Natural killer cell (primary cell): ENCODE measurements around the gene SDCBP2. TPM values are rescaled to one million over a fixed set of nuclear protein-coding genes. Genes with fewer than 3 reads are reported as not detected.

ENCODE experiments used
- ATAC-seq, 3 donors: fragments of 150-1000 bp in 2 of 3; fragments of 200-7000 bp in 1 of 3; cut with Tn5 transposase; 1 replicate in 1 of 3; 2 replicates in 2 of 3; pipeline ENCODE4 v1.10.0; 2021; ENCODE audit warnings: mild to moderate bottlenecking in 2 of 3, moderate library complexity in 2 of 3
- DNase-seq, 2 donors: peaks; one replicate each; pipeline versions ENCODE4 v3.0.0 to v3.0.0-alpha.2; 2013 to 2021; ENCODE audit warnings: mixed read lengths in 1 of 2
- H3K27ac ChIP-seq: one replicate; pipeline ENCODE4 v1.5.1; 2013; ENCODE audit warnings: mild to moderate bottlenecking, low read length
- H3K27me3 ChIP-seq: one replicate; pipeline ENCODE4 v1.6.1; 2013; ENCODE audit warnings: low read length; ENCODE audit not compliant: control insufficient read depth, insufficient read depth
- H3K36me3 ChIP-seq: one replicate; pipeline ENCODE4 v1.6.1; 2013; ENCODE audit warnings: low read length; ENCODE audit not compliant: control insufficient read depth, insufficient read depth
- H3K4me1 ChIP-seq: one replicate; pipeline ENCODE4 v1.6.1; 2013; ENCODE audit warnings: low read length; ENCODE audit not compliant: control insufficient read depth, insufficient read depth
- H3K4me3 ChIP-seq: one replicate; pipeline ENCODE4 v1.5.1; 2013; ENCODE audit warnings: low read length
- H3K9me3 ChIP-seq: one replicate; pipeline ENCODE4 v1.6.1; 2013; ENCODE audit warnings: low read length; ENCODE audit not compliant: control insufficient read depth, insufficient read depth
- H3K27ac Mint-ChIP-seq, 2 donors: one replicate each; pipeline ENCODE4 v1.8.0; 2022; ENCODE audit warnings: mild to moderate bottlenecking in 2 of 2, mixed read lengths in 2 of 2, moderate library complexity in 1 of 2
- H3K27me3 Mint-ChIP-seq, 2 donors: one replicate each; pipeline ENCODE4 v1.8.0; 2022; ENCODE audit warnings: low read depth in 2 of 2, mixed read lengths in 2 of 2
- H3K36me3 Mint-ChIP-seq: one replicate; pipeline ENCODE4 v1.8.0; 2022; ENCODE audit warnings: mixed read lengths
- H3K4me1 Mint-ChIP-seq, 2 donors: one replicate each; pipeline ENCODE4 v1.8.0; 2022; ENCODE audit warnings: mixed read lengths in 2 of 2
- H3K4me3 Mint-ChIP-seq: one replicate; pipeline ENCODE4 v1.8.0; 2022; ENCODE audit warnings: mild to moderate bottlenecking, moderate library complexity, mixed read lengths
- H3K9me3 Mint-ChIP-seq, 2 donors: one replicate each; pipeline ENCODE4 v1.8.0; 2022; ENCODE audit warnings: mixed read lengths in 2 of 2
- WGBS: methylation state at CpG from one replicate; pipeline ENCODE4 v1.1.7; 2013; ENCODE audit warnings: missing lambda C conversion rate; ENCODE audit not compliant: insufficient coverage; 5-methylcytosine and 5-hydroxymethylcytosine counted together
- intact Hi-C: fragments of 100-400 bp; cut with micrococcal nuclease; formaldehyde crosslinking; loops from one replicate; pipeline ENCODE4 v1.14.2; 2022
- total RNA-seq, 4 donors: library from RNA; stranded (reverse); fragments of 120-200 nt in 1 of 4; gene quantifications; one replicate each; pipeline versions ENCODE4 v1.2.3 to v1.2.4, GENCODE V29; 2013 to 2022
- TF ChIP-seq, protein P1 (sequence below): fragments of 200-600 bp; IDR thresholded peaks from one replicate; pipeline ENCODE4 v1.8.0; 2022; ENCODE audit warnings: antibody characterized with exemption

Gene SDCBP2
- total RNA-seq, 3 donors from 2014 or later (not counting 1 experiment from before 2014, with no cell fraction given) = 2.0 to 2.7 (median 2.6) TPM

DNA sequence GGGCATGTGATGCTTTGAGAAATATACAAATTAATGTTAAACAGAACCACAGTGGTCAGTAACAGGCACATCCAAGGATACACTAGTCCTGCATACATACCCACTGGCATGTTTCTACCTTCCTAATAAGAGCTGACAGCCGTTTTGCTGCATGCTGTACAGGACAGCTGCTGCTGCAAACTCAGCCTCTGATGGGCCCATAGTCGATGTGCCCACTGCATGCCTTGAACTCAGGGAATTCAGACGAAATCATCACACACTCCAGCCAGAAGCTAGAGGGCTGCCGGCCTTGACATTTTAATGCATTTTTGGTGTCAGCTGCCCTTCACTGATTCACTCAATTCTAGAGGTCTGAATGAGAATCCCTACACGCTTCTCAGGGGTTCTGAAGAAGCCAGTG is 34.6 kb upstream of the SDCBP2 start:
- Mint-ChIP-seq H3K4me1 (peaks cover 35 to 36% of the 10 kb centered on the region in 2 donors), H3K36me3 (peaks cover 12% of the 10 kb centered on the region), H3K9me3 (no peaks in the 10 kb centered on the region), H3K27me3 (no peaks in the 10 kb centered on the region), H3K27ac (peak overlapping the region; percentile 4 to 69), H3K4me3 (peak overlapping the region; percentile 13)
- TF ChIP-seq, protein P1, sequence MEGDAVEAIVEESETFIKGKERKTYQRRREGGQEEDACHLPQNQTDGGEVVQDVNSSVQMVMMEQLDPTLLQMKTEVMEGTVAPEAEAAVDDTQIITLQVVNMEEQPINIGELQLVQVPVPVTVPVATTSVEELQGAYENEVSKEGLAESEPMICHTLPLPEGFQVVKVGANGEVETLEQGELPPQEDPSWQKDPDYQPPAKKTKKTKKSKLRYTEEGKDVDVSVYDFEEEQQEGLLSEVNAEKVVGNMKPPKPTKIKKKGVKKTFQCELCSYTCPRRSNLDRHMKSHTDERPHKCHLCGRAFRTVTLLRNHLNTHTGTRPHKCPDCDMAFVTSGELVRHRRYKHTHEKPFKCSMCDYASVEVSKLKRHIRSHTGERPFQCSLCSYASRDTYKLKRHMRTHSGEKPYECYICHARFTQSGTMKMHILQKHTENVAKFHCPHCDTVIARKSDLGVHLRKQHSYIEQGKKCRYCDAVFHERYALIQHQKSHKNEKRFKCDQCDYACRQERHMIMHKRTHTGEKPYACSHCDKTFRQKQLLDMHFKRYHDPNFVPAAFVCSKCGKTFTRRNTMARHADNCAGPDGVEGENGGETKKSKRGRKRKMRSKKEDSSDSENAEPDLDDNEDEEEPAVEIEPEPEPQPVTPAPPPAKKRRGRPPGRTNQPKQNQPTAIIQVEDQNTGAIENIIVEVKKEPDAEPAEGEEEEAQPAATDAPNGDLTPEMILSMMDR = no peak
- Histone ChIP-seq H3K27ac (no peak overlapping the region), H3K9me3 (no peaks in the 10 kb centered on the region), H3K4me1 (peaks cover 13% of the 10 kb centered on the region), H3K27me3 (no peaks in the 10 kb centered on the region), H3K36me3 (peaks cover 16% of the 10 kb centered on the region), H3K4me3 (no peak overlapping the region)
- ATAC-seq (no peak), DNase-seq (no peak)
- 93% methylated on average over 5 of the region's 5 CpGs for WGBS
- intact Hi-C loops = no loop called here

DNA sequence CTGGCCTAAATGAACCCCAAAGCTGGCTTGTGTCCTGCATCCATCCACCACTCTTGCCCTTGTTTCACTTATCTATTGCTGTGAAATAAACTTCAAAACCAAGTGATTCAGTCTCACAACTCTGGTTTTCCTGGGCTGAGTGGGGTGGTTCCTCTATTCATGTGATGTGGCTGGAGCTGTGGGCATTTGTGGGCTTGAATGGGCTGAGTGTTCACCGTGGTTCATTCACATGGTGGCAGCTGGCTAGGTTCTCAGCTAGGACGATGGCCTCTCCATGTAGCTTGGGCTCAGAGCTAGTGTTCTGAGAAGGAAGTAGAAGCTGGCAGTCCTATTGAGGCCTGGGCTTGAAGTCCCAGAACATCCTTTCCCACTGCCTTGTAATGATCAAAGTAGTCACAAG is 33.5 kb upstream of the SDCBP2 start:
- Mint-ChIP-seq H3K4me3 (no peak overlapping the region), H3K4me1 (peaks cover 35 to 36% of the 10 kb centered on the region in 2 donors), H3K27ac (peak overlapping the region in 1 of 2 donors; percentile 69)

DNA sequence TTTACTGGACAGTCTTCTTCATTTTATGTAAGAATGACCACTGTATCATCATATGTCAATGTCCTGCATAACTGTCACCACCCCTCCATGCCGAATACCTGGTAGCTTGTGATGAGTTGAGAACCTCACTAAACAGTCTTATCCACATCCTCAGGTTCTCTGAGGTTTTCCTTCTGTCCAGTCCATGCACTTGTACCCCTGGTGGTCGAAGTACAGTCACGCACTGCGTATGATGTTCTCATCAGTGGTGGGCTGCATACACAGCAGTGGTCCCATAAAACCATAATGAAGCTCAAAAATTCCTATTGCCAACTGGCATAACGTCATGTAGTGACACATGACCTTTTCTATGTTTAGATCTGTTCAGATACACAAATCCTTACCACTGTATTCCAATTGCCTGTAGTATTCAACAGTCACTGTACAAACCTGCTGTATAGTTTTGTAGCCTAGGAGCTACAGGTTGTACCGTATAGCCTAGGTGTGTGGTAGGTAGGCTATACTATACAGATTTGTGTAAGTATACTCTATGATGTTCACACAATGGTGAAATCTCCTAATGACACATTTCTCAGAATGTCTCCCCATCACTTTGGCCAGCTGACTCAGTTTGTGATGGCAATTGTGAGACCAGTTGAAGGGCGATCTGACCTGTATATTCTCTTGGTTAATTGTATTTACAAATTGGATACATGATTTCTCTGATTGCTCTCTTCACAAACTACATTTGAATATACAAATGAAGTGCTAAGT is 31.3 kb upstream of the SDCBP2 start:
- DNase-seq = no peak
- Histone ChIP-seq H3K27ac (no peak overlapping the region), H3K4me1 (peaks cover 13% of the 10 kb centered on the region), H3K4me3 (no peak overlapping the region), H3K27me3 (no peaks in the 10 kb centered on the region), H3K36me3 (peaks cover 13% of the 10 kb centered on the region), H3K9me3 (no peaks in the 10 kb centered on the region)
- ATAC-seq = no peak
- Mint-ChIP-seq H3K9me3 (no peaks in the 10 kb centered on the region), H3K27me3 (no peaks in the 10 kb centered on the region), H3K36me3 (peaks cover 17% of the 10 kb centered on the region), H3K4me3 (no peak overlapping the region), H3K4me1 (peaks cover 31 to 32% of the 10 kb centered on the region in 2 donors), H3K27ac (no peak overlapping the region)
- intact Hi-C loops = no loop called here
- TF ChIP-seq, protein P1 = no peak
- 93% methylated on average over 7 of the region's 7 CpGs for WGBS

More for the DNA sequence above, 33.5 kb upstream of the SDCBP2 start:
- H3K4me3 ChIP-seq = no peak overlapping the region
- H3K9me3 ChIP-seq = no peaks in the 10 kb centered on the region
- WGBS = 7% methylated on average over 2 of the region's 2 CpGs
- Mint-ChIP-seq H3K36me3 (peaks cover 12% of the 10 kb centered on the region), H3K27me3 (no peaks in the 10 kb centered on the region), H3K9me3 (no peaks in the 10 kb centered on the region)
- H3K36me3 ChIP-seq = peaks cover 13% of the 10 kb centered on the region
- TF ChIP-seq, protein P1 = no peak
- intact Hi-C loops = no loop called here
- H3K27me3 ChIP-seq = no peaks in the 10 kb centered on the region
- DNase-seq (no peak), ATAC-seq (no peak)
- H3K27ac ChIP-seq = no peak overlapping the region
- peaks cover 13% of the 10 kb centered on the region for H3K4me1 ChIP-seq
